ENCODE results near the gene VAT1. TPM values are rescaled to one million over a fixed set of nuclear protein-coding genes. Genes with fewer than 3 reads are reported as not detected.

The VAT1 gene
- total and polyA plus RNA-seq, 2 of the 13 experiments (the other 11 are each of a cell fraction or from before 2014, with no cell fraction given) = 143 to 205 TPM

DNA sequence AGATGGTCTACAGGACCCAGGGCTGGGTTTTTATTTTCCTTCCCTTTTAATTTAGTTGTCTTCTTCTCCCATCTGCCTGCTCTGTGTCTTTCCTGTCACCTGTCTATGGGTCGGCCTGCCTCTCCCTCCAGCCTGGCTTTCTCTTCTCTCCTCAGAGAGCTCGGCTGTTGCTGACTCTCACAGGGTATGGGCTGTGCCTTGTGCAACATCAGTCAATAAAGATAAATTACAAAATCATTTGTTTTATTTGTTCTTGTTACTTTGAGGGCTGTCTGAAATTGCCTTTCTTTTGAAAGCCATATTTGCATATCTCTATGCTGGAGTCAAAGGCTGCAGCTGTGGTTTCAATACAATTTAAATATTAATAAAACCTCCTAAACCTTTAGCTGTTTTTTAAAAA, 18.5 kb upstream of the VAT1 start (continued):
- TF ChIP-seq, protein P1, sequence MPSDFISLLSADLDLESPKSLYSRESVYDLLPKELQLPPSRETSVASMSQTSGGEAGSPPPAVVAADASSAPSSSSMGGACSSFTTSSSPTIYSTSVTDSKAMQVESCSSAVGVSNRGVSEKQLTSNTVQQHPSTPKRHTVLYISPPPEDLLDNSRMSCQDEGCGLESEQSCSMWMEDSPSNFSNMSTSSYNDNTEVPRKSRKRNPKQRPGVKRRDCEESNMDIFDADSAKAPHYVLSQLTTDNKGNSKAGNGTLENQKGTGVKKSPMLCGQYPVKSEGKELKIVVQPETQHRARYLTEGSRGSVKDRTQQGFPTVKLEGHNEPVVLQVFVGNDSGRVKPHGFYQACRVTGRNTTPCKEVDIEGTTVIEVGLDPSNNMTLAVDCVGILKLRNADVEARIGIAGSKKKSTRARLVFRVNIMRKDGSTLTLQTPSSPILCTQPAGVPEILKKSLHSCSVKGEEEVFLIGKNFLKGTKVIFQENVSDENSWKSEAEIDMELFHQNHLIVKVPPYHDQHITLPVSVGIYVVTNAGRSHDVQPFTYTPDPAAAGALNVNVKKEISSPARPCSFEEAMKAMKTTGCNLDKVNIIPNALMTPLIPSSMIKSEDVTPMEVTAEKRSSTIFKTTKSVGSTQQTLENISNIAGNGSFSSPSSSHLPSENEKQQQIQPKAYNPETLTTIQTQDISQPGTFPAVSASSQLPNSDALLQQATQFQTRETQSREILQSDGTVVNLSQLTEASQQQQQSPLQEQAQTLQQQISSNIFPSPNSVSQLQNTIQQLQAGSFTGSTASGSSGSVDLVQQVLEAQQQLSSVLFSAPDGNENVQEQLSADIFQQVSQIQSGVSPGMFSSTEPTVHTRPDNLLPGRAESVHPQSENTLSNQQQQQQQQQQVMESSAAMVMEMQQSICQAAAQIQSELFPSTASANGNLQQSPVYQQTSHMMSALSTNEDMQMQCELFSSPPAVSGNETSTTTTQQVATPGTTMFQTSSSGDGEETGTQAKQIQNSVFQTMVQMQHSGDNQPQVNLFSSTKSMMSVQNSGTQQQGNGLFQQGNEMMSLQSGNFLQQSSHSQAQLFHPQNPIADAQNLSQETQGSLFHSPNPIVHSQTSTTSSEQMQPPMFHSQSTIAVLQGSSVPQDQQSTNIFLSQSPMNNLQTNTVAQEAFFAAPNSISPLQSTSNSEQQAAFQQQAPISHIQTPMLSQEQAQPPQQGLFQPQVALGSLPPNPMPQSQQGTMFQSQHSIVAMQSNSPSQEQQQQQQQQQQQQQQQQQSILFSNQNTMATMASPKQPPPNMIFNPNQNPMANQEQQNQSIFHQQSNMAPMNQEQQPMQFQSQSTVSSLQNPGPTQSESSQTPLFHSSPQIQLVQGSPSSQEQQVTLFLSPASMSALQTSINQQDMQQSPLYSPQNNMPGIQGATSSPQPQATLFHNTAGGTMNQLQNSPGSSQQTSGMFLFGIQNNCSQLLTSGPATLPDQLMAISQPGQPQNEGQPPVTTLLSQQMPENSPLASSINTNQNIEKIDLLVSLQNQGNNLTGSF (CRISPR knock-in tag; IDR thresholded peaks at IDR 0.05) = no peak
- no peak for TF ChIP-seq POLR2A (IDR thresholded peaks at IDR 0.05; ENCODE audit: insufficient read depth in 1 of 2, low read depth in 2 of 2, low read length in 2 of 2)
- TF ChIP-seq MAF1 (CRISPR knock-in tag; IDR thresholded peaks at IDR 0.05; ENCODE audit: borderline replicate concordance) = no peak
- TF ChIP-seq, protein P2, sequence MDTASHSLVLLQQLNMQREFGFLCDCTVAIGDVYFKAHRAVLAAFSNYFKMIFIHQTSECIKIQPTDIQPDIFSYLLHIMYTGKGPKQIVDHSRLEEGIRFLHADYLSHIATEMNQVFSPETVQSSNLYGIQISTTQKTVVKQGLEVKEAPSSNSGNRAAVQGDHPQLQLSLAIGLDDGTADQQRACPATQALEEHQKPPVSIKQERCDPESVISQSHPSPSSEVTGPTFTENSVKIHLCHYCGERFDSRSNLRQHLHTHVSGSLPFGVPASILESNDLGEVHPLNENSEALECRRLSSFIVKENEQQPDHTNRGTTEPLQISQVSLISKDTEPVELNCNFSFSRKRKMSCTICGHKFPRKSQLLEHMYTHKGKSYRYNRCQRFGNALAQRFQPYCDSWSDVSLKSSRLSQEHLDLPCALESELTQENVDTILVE (CRISPR knock-in tag; IDR thresholded peaks at IDR 0.05) = no peak
- TF ChIP-seq ZNF567 (CRISPR knock-in tag; IDR thresholded peaks at IDR 0.05; ENCODE audit: borderline replicate concordance) = no peak
- TF ChIP-seq ZNF782 (CRISPR knock-in tag; IDR thresholded peaks at IDR 0.05; ENCODE audit: borderline replicate concordance) = no peak
- TF ChIP-seq ESRRA (CRISPR knock-in tag; IDR thresholded peaks at IDR 0.05; ENCODE audit: low read depth) = no peak
- TF ChIP-seq, protein P3, sequence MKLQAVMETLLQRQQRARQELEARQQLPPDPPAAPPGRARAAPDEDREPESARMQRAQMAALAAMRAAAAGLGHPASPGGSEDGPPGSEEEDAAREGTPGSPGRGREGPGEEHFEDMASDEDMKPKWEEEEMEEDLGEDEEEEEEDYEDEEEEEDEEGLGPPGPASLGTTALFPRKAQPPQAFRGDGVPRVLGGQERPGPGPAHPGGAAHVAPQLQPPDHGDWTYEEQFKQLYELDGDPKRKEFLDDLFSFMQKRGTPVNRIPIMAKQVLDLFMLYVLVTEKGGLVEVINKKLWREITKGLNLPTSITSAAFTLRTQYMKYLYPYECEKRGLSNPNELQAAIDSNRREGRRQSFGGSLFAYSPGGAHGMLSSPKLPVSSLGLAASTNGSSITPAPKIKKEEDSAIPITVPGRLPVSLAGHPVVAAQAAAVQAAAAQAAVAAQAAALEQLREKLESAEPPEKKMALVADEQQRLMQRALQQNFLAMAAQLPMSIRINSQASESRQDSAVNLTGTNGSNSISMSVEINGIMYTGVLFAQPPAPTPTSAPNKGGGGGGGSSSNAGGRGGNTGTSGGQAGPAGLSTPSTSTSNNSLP (IDR thresholded peaks at IDR 0.05; ENCODE audit: low read depth, low read length) = peak; percentile 86
- TF ChIP-seq AHR (CRISPR knock-in tag; IDR thresholded peaks at IDR 0.05) = no peak
- TF ChIP-seq, protein P4, sequence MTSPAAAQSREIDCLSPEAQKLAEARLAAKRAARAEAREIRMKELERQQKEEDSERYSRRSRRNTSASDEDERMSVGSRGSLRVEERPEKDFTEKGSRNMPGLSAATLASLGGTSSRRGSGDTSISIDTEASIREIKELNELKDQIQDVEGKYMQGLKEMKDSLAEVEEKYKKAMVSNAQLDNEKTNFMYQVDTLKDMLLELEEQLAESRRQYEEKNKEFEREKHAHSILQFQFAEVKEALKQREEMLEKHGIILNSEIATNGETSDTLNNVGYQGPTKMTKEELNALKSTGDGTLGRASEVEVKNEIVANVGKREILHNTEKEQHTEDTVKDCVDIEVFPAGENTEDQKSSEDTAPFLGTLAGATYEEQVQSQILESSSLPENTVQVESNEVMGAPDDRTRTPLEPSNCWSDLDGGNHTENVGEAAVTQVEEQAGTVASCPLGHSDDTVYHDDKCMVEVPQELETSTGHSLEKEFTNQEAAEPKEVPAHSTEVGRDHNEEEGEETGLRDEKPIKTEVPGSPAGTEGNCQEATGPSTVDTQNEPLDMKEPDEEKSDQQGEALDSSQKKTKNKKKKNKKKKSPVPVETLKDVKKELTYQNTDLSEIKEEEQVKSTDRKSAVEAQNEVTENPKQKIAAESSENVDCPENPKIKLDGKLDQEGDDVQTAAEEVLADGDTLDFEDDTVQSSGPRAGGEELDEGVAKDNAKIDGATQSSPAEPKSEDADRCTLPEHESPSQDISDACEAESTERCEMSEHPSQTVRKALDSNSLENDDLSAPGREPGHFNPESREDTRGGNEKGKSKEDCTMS (CRISPR knock-in tag; conservative IDR thresholded peaks at IDR 0.05) = no peak
- TF ChIP-seq HNRNPUL1 (IDR thresholded peaks at IDR 0.05; ENCODE audit: low read depth, low read length) = no peak
- TF ChIP-seq ZBTB1 (CRISPR knock-in tag; IDR thresholded peaks at IDR 0.05; ENCODE audit: borderline replicate concordance) = no peak
- no peak for TF ChIP-seq FOXA1 (IDR thresholded peaks at IDR 0.05)
- peak; percentile 73 for TF ChIP-seq FOXA1 (CRISPR knock-in tag; IDR thresholded peaks at IDR 0.05)
- no peak for TF ChIP-seq SMARCC2 (IDR thresholded peaks at IDR 0.05)
- 0 out of 2 replicates have a peak, but pooled peaks have one; percentile 17 for TF ChIP-seq HOXA3 (CRISPR knock-in tag; IDR thresholded peaks at IDR 0.05)
- TF ChIP-seq NFKBIZ (CRISPR knock-in tag; IDR thresholded peaks at IDR 0.05) = no peak
- TF ChIP-seq ATF1 (CRISPR knock-in tag; IDR thresholded peaks at IDR 0.05) = no peak
- no peak for TF ChIP-seq ZNF230 (CRISPR knock-in tag; IDR thresholded peaks at IDR 0.05)
- TF ChIP-seq ZNF335 (CRISPR knock-in tag; IDR thresholded peaks at IDR 0.05) = no peak
- no peak for TF ChIP-seq ZNF329 (CRISPR knock-in tag; IDR thresholded peaks at IDR 0.05; ENCODE audit: low read depth)
- no peak for TF ChIP-seq CHD4 (IDR thresholded peaks at IDR 0.05; ENCODE audit: borderline replicate concordance, low read length)
- TF ChIP-seq CEBPG (CRISPR knock-in tag; IDR thresholded peaks at IDR 0.05) = peak; percentile 73
- no peak for TF ChIP-seq KLF11 (CRISPR knock-in tag; IDR thresholded peaks at IDR 0.05)
